ENCODE measurements around the gene ZBTB22. TPM values are rescaled to one million over a fixed set of nuclear protein-coding genes. Genes with fewer than 3 reads are reported as not detected.
A peak's percentile ranks its signal among the peaks of the same experiment; 100 is the strongest.

The ZBTB22 gene
- total and polyA plus RNA-seq, 2 donors (not counting 1 experiment from before 2014, with no cell fraction given) = 25.9 to 39.7 TPM

- H3K4me1 Mint-ChIP-seq = peaks cover 67% of the 10 kb centered on the region
- no peak for TF ChIP-seq EZH2 (IDR thresholded peaks at IDR 0.05; ENCODE audit: borderline replicate concordance, insufficient read depth, low read depth, low read length, poor library complexity, severe bottlenecking)
- TF ChIP-seq CTCF (IDR thresholded peaks at IDR 0.05) = no peak
- Histone ChIP-seq H3K9ac (ENCODE audit: low read length) (peak overlapping the region; percentile 100), H2AFZ (ENCODE audit: insufficient read depth, low read depth, low read length, poor library complexity, severe bottlenecking) (peak overlapping the region; percentile 41), H3K27ac (ENCODE audit: low read length in 2 of 2) (peak overlapping the region; percentile 97 to 100), H3K9me3 (ENCODE audit: control extremely low read depth in 1 of 3, control insufficient read depth in 2 of 3, insufficient read depth in 1 of 3, low read length in 2 of 3) (no peaks in the 10 kb centered on the region), H3K4me1 (ENCODE audit: control insufficient read depth in 2 of 2, insufficient read depth in 2 of 2, low read length in 2 of 2) (peaks cover 46 to 62% of the 10 kb centered on the region in 2 donors), H3K36me3 (replicated peaks in 1 of 2; ENCODE audit: control extremely low read depth in 1 of 2, control insufficient read depth in 1 of 2, extremely low read depth in 1 of 2, insufficient read depth in 2 of 2, low read length in 1 of 2) (peaks cover 0 to 45% of the 10 kb centered on the region in 2 experiments), H3K79me2 (ENCODE audit: control insufficient read depth, insufficient read depth, low read length) (peaks cover 90% of the 10 kb centered on the region), H4K20me1 (ENCODE audit: control insufficient read depth, insufficient read depth, low read length, poor library complexity, severe bottlenecking) (peaks cover 45% of the 10 kb centered on the region), H3K4me2 (replicated peaks; ENCODE audit: low read depth, low read length, poor library complexity, severe bottlenecking) (peak overlapping the region; percentile 99), H3K27me3 (replicated peaks in 1 of 4; ENCODE audit: control extremely low read depth in 1 of 4, control insufficient read depth in 3 of 4, insufficient read depth in 4 of 4, low read length in 3 of 4) (no peaks in the 10 kb centered on the region), H3K4me3 (ENCODE audit: control extremely low read depth in 1 of 5, extremely low read depth in 1 of 5, insufficient read depth in 1 of 5, low read depth in 2 of 5, low read length in 4 of 5) (peak overlapping the region; percentile 74 to 100 (median 97))
- H3K27ac Mint-ChIP-seq = peak overlapping the region; percentile 98
- no peaks in the 10 kb centered on the region for H3K9me3 Mint-ChIP-seq (ENCODE audit: insufficient read depth)
- CTCF ChIA-PET = interaction anchor here (0.8 to 5.7 kb wide), 9 partner anchors 9 to 475 kb away, joined by 3 to 54 read pairs (median 7); partner anchors contain the start of genes B3GALT4, RGL2 and TAP2
- H3K4me3 Mint-ChIP-seq = peak overlapping the region; percentile 100
- intact Hi-C loops (cut with micrococcal nuclease) = loop anchor here (5.0 kb wide), 1 partner anchor 114 kb away; no protein-coding TSS in a partner anchor
- DNase-seq (no peak), ATAC-seq (ENCODE audit: low read depth) (peak; percentile 1)
- H3K27me3 Mint-ChIP-seq = no peaks in the 10 kb centered on the region
- POLR2A ChIA-PET = interaction anchor here (0.6 to 4.2 kb wide), 13 partner anchors 13 to 899 kb away, joined by 3 to 40 read pairs (median 4); partner anchors contain the start of genes B3GALT4, CUTA, PFDN6 and RGL2
- 0% methylated on average over 27 of the region's 33 CpGs for WGBS (ENCODE audit: insufficient coverage)
These were observed 4.3 kb downstream of the ZBTB22 start for GRCh38 chr6:33313105-33313708.
